Erythroblast (primary cell): ENCODE measurements around the gene ADAM23.

Source experiments
- GATA1 ChIP-seq: IDR thresholded peaks from 2 replicates; pipeline ENCODE4 v1.6.1; 2011; ENCODE audit warnings: low read depth, mild to moderate bottlenecking, control low read depth, low read length, moderate library complexity
- POLR2A ChIP-seq: IDR thresholded peaks from 2 replicates; pipeline ENCODE4 v1.6.1; 2011; ENCODE audit warnings: mild to moderate bottlenecking, low read length

GRCh38 chr2:206657087-206657486 is 213.8 kb downstream of the ADAM23 start:
- no peak for TF ChIP-seq POLR2A
- TF ChIP-seq GATA1: no peak
